Fibroblast of skin of left biceps (primary cell): Measurements from ENCODE around the gene KRTAP10-10.
"Not testable (repeated sequence)": the region's sequence is repeated elsewhere in the genome, so short reads cannot be mapped to it uniquely, and the experiment has no call there.

ENCODE experiments used
- DNase-seq, 2 experiments: peaks; one replicate each; pipeline ENCODE4 v3.0.0-alpha.2; 2013; ENCODE audit warnings: low read depth in 2 of 2

The KRTAP10-10 gene

GRCh38 chr21:44637018-44637850 is at the start of gene KRTAP10-10:
TSS of gene KRTAP10-10 (plus strand) at chr21:44637356. CDS start at chr21:44637418, 62 bp downstream.
- DNase-seq: no peak

- no peak for DNase-seq
Measured at GRCh38 chr21:44589094-44589493, 48.1 kb upstream of the KRTAP10-10 start.

- DNase-seq: no peak
Measured at GRCh38 chr21:44589586-44590305, 47.4 kb upstream of the KRTAP10-10 start.

DNA sequence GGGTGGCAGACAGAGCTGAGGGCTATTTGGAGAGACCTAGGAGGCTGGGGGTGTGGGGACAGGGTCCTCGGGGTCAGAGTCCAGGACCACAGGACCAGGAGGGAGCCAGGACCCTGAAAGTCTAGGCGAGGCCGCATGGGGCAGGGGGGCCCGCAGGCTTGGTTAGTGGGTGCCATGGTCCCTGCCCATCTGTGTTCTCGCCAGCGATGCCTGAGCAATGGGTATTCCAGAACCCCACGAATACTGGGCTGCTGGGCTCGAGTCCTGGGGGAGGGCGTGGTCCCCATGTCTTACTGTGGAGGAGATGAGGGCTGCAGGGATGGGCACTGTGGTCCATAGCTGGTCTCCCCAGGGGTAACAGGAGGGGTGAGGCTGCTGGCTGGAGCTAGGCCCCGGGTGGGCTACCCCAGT is 46.8 kb upstream of the KRTAP10-10 start:
- DNase-seq: no peak

DNA sequence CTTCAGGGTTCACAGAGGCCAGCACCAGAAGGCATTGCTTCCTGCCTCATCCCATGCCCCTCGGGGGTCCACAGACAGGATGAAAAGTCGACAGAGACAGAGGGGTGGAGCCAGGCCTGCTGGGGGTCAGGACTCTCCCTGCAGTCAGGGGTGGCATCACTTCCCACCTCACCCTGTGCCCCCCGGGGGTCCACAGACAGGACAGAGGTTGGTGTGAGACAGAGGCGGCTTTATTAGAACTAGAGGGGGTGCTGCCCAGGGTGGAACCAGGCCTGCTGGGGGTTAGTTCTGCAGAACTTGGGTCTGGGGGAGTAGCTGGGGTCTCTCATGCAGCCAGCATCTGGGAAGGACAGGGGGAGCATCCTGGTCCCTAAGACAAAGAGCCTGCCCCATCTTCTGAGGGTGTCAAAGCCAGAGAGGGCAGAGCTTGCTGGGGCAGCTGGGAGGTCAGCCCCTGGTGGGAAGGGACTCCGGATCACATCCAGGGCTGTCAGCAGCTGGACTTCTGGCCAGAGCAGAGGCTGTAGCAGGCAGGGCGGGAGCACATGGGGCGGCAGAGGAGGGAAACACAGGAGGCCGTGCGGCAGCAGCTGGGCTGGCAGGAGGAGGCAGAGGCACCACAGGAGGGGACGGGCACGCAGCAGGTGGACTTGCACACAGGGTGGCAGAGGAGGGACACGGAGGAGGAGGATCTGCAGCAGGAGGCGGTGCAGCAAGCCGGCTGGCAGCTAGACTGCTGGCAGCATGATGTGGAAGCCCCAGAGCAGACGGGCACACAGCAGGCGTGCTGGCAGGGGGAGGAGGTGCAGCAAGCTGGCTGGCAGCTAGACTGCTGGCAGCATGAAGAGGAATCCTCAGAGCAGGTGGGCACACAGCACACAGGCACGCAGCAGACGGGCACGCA is 46.0 kb upstream of the KRTAP10-10 start:
- not testable (repeated sequence) for DNase-seq

DNA sequence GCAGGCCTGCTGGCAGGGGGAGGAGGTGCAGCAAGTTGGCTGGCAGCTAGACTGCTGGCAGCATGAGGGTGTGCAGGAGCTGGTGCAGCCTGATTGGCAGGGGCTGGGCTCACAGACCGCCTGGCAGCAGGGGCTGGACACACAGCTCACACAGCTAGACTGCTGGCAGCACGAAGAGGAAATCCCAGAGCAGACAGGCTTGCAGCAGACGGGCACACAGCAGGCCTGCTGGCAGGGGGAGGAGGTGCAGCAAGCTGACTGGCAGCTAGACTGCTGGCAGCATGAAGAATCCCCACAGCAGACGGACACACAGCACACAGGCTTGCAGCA is 45.4 kb upstream of the KRTAP10-10 start:
- not testable (repeated sequence) for DNase-seq

GRCh38 chr21:44592446-44593311 is 44.5 kb upstream of the KRTAP10-10 start, which contains the start of gene KRTAP10-6:
TSS of gene KRTAP10-6 (minus strand) at chr21:44592505. CDS start at chr21:44592484, 21 bp downstream.
- DNase-seq: no peak

DNA sequence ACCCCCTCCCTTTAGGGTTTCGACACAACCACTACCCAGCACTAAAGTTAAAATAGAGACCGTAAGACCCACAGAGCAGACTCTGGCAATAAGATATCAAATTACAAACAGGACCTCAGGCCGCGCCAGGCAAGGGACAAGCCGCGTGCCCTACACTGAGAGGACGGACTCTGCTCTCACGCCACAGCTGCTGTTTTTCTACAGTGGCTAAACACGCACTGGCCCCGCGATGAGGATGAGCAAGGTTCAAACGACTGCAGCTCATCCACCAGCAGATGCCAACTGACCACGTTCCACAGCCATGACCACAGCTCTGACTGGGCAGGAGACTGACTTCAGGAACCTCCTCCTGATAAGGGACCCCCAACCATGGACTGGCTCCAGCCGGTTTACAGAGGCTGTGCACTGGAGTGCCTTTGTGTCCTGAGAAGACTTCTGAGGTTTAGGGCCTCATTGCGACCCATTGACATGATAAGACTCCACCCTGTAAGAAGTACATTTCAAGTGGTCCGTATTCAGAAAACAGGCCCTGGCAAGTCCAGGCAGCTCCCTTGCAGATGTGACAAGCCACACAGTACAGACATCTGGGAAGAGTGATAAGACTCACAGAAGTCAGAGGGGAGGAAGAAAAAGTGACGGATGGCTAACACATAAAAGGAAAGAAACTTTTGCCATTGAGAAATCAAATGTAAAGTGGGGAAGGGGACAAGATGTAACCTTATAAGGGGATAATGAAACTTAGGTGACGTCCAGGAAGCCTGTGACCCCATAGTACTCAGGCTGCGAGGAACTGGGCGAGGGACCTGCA is 43.4 kb upstream of the KRTAP10-10 start:
- no peak for DNase-seq

DNA sequence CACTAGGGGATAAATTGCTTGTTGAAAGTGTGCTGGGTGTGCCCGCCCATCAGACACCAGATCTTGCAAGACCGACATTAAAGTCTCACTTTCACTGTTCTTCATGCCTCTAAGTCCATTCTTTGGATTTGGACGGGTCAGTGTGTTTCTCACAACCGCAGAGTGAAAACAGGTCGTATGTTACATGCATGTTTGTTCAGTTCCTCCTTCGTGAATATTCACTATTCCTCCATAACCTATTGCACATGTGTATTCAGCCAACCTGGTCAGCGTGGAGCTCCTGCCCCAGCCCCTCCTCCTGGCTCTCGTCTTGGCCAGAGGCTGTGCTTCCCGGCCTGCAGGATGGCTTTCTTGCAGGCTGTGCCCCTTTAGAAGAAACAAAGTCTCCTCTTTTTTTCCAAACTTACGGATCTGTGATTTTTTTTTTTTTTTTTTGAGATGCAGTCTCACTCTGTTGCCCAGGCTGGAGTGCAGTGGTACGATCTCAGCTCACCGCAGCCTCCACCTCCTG is 42.7 kb upstream of the KRTAP10-10 start:
- no peak for DNase-seq

- no peak for DNase-seq
Measured at GRCh38 chr21:44595524-44595923, 41.6 kb upstream of the KRTAP10-10 start.

GRCh38 chr21:44596068-44596725 is 41.0 kb upstream of the KRTAP10-10 start:
- DNase-seq: no peak

DNA sequence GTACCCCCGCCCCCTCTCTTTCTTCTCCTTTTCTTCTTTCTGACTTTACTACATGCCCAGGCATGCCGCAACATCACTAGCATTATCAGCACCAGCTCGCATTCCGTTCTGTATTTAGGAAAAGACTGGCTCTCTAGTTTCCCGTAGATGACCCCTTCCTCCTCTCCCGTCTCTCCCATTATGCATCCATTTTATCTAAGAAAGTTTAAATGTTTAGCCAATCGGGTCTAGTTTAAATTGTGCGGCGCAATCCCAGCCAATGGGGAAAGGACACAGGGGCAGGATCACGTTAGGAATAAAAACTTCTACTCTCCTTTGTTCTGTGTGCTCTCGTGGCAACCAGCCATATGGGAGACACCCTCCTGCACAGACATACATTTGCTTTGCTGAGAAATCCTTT is 39.1 kb upstream of the KRTAP10-10 start:
- no peak for DNase-seq

DNA sequence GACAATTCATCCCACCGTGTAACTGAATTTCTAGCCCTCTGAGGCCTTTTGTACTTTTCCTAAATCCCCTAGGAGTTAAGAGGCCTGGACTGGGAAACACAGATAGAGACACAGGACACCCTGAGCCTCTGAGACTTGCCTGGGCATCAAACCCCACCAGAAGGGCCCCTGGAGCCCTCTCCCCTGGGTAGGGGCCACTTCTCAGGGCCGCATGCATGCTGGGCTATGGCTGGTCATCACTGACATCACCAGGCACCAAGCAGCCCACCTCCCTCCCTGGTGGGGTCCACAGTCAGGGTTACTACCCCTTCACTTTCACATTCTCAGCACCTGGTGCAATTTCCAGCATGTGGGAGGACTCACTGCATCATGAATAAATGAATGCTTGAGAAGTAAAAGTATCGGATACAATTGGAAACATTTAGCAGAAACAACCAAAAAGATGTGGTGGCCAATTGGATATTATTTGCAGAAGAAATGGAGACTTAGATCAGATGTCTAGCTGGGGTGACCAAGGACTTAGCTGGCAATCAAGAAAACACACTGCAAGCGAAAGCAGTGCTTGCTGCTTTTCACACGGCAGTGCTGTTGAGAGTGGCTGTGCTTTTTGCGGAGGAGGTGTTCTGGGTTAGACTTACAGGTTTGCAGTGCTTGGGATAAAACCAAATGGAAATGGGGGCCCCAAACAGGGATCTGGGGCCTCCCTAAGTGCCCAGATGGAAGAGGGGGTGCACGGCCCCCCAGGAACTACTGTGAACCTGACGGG is 37.7 kb upstream of the KRTAP10-10 start:
- DNase-seq: no peak

DNA sequence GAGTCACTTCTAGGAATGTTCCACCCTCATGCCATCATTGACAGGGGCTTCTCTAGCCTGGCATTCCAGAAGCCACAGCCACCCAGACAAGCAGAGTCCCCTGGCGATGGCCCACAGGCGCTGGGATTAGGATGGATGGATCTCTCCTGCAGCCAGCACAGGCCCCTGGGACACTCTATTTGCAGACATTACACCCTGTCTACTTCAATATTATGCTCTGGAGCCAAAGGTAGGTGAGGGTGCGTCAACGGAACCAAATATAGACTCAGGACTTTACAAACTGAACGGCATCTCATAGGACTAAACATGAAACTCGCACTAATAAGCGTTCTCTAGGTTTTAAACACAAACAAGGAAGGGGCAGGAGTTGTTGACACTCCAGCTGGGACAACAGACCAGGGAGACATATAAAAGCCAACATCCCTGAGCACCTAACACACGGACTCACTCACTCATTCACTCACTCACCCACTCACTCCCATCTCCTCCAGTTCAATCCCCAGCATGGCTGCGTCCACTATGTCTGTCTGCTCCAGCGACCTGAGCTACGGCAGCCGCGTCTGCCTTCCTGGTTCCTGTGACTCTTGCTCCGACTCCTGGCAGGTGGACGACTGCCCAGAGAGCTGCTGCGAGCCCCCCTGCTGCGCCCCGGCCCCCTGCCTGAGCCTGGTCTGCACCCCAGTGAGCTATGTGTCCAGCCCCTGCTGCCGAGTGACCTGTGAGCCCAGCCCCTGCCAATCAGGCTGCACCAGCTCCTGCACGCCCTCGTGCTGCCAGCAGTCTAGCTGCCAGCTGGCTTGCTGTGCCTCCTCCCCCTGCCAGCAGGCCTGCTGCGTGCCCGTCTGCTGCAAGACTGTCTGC is 36.8 kb upstream of the KRTAP10-10 start, which contains the start of gene KRTAP10-7:
KRTAP10-7 (plus strand) TSS at position 480 of the 861 bp plus-strand sequence; CDS start at position 505, 25 bp downstream.
- DNase-seq: not testable (repeated sequence)

GRCh38 chr21:44601091-44601490 is 36.1 kb upstream of the KRTAP10-10 start:
- DNase-seq: not testable (repeated sequence)

GRCh38 chr21:44601596-44602462 is 35.3 kb upstream of the KRTAP10-10 start:
- no peak for DNase-seq
